Measurements from ENCODE around the gene WDR27.

WDR27 gene

DNA sequence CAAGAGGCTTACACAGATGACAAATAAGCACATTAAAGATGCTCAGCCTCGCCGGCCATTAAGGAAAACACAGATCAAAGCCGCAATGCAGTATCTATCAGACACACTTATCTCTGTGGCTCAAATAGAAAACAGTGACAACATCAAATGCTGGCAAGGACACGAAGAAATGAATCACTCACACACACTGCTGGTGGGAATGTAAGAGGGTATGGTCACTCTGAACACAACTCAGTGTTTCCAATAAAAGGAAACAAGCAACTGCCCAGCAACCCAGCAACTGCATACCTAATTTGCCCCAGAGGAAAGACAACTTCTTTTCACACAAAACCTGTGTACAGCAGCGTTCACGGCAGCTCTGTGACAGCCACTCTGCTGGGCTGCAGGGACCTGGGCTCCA, 155.8 kb downstream of the WDR27 start:
- no peak overlapping the region for H3K14ac ChIP-seq (ENCODE audit: low read length in 2 of 2)
- no peak overlapping the region for H4K91ac ChIP-seq (ENCODE audit: low read length)
- H3K36me3 ChIP-seq (ENCODE audit: control insufficient read depth in 1 of 2, insufficient read depth in 2 of 2, low read depth in 1 of 2, low read length in 2 of 2): no peaks in the 10 kb centered on the region
- H2BK12ac ChIP-seq (ENCODE audit: low read length in 2 of 2): no peak overlapping the region
- peak overlapping the region; percentile 6 for H3K9ac ChIP-seq (ENCODE audit: low read length)
- no peak overlapping the region for H4K8ac ChIP-seq (ENCODE audit: low read length)
- no peak overlapping the region for H2BK15ac ChIP-seq (ENCODE audit: low read depth, poor library complexity, severe bottlenecking)
- H3K4me2 ChIP-seq (ENCODE audit: low read length, poor library complexity, severe bottlenecking): no peak overlapping the region
- DNase-seq: no peak
- no peak overlapping the region for H2AFZ ChIP-seq (ENCODE audit: low read depth, low read length)
- H3K4me1 ChIP-seq (ENCODE audit: control insufficient read depth, insufficient read depth, low read depth, low read length): no peaks in the 10 kb centered on the region
- H2BK120ac ChIP-seq (ENCODE audit: low read depth, low read length): no peak overlapping the region
- H3K9me3 ChIP-seq (ENCODE audit: control insufficient read depth, low read length): peaks cover 12% of the 10 kb centered on the region
- H3K4me3 ChIP-seq (ENCODE audit: insufficient read depth in 1 of 2, low read depth in 1 of 2, low read length in 2 of 2): no peak overlapping the region
- no peak overlapping the region for H3K18ac ChIP-seq (ENCODE audit: low read depth in 1 of 2, low read length in 2 of 2)
- no peak overlapping the region for H2AK5ac ChIP-seq (ENCODE audit: low read length, severe bottlenecking)
- H2BK5ac ChIP-seq (ENCODE audit: low read depth, low read length, poor library complexity, severe bottlenecking): no peak overlapping the region
- H3K4ac ChIP-seq (ENCODE audit: low read depth in 1 of 2, low read length in 2 of 2): no peak overlapping the region
- WGBS: 94% methylated on average over 6 of the region's 6 CpGs
- H3K79me1 ChIP-seq (replicated peaks; ENCODE audit: low read length, poor library complexity, severe bottlenecking): no peaks in the 10 kb centered on the region
- no peak overlapping the region for H3K23ac ChIP-seq (ENCODE audit: low read length in 2 of 2)
- H3K27me3 ChIP-seq (ENCODE audit: control insufficient read depth in 1 of 2, insufficient read depth in 1 of 2, low read length in 2 of 2): no peaks in the 10 kb centered on the region
- H3K27ac ChIP-seq (ENCODE audit: low read length, poor library complexity, severe bottlenecking): no peak overlapping the region

DNA sequence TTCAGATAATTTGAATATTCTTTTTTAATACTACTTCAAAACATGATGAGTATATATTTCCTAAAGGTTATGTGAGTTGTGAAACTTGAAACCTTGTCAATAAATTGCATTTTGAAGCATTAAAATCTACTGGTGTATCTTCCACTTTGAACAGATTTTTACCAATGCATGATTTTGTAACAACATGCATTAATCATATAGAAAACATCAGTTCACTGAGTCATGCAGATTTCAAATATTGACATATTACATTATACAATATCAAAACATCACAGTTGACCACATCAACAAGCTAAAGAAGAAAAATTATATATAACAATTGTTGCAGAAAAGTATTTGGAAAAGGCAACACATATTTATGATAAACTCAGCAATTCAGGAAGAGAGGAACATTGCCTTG, 158.1 kb downstream of the WDR27 start:
- H2BK15ac ChIP-seq (ENCODE audit: low read depth, poor library complexity, severe bottlenecking): no peak overlapping the region
- H3K79me1 ChIP-seq (replicated peaks; ENCODE audit: low read length, poor library complexity, severe bottlenecking): no peaks in the 10 kb centered on the region
- no peak for DNase-seq

DNA sequence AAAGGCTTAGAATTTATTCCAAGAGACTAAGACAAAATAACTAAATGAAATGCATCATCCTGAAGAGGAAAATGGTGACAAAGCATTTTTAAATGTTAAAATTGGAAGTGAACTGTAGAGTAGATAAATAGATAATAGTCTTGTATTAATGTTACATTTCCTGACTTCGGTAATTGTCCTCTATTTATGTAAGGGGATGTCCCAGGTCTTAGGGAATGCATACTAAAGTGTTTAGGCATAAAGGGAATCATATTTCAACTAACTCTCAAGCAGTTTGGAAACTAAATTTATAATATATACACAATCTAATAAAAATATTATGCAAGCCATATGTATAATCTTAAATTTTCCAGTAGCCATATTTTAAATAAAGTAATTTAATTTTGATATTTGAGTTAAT, 159.3 kb downstream of the WDR27 start:
- peaks cover 3% of the 10 kb centered on the region for H3K9me3 ChIP-seq (ENCODE audit: control insufficient read depth, low read length)
- no peak overlapping the region for H2BK120ac ChIP-seq (ENCODE audit: low read depth, low read length)
- DNase-seq: no peak
- H3K18ac ChIP-seq (ENCODE audit: low read depth in 1 of 2, low read length in 2 of 2): no peak overlapping the region
- no peak overlapping the region for H3K4ac ChIP-seq (ENCODE audit: low read depth in 1 of 2, low read length in 2 of 2)
- H3K4me1 ChIP-seq (ENCODE audit: control insufficient read depth, insufficient read depth, low read depth, low read length): no peaks in the 10 kb centered on the region
- H3K23ac ChIP-seq (ENCODE audit: low read length in 2 of 2): no peak overlapping the region
- no peak overlapping the region for H2AFZ ChIP-seq (ENCODE audit: low read depth, low read length)
- H4K8ac ChIP-seq (ENCODE audit: low read length): no peak overlapping the region
- no peak overlapping the region for H2AK5ac ChIP-seq (ENCODE audit: low read length, severe bottlenecking)
- no peaks in the 10 kb centered on the region for H3K79me1 ChIP-seq (replicated peaks; ENCODE audit: low read length, poor library complexity, severe bottlenecking)
- H3K14ac ChIP-seq (ENCODE audit: low read length in 2 of 2): no peak overlapping the region
- H2BK12ac ChIP-seq (ENCODE audit: low read length in 2 of 2): no peak overlapping the region
- WGBS: no CpG with 5 or more reads among the region's 1 CpG
- no peak overlapping the region for H3K4me2 ChIP-seq (ENCODE audit: low read length, poor library complexity, severe bottlenecking)
- H3K27ac ChIP-seq (ENCODE audit: low read length, poor library complexity, severe bottlenecking): no peak overlapping the region
- H3K4me3 ChIP-seq (ENCODE audit: insufficient read depth in 1 of 2, low read depth in 1 of 2, low read length in 2 of 2): no peak overlapping the region
- H4K91ac ChIP-seq (ENCODE audit: low read length): no peak overlapping the region
- no peak overlapping the region for H3K9ac ChIP-seq (ENCODE audit: low read length)
- no peak overlapping the region for H2BK5ac ChIP-seq (ENCODE audit: low read depth, low read length, poor library complexity, severe bottlenecking)
- H3K36me3 ChIP-seq (ENCODE audit: control insufficient read depth in 1 of 2, insufficient read depth in 2 of 2, low read depth in 1 of 2, low read length in 2 of 2): no peaks in the 10 kb centered on the region
- H2BK15ac ChIP-seq (ENCODE audit: low read depth, poor library complexity, severe bottlenecking): no peak overlapping the region
- H3K27me3 ChIP-seq (ENCODE audit: control insufficient read depth in 1 of 2, insufficient read depth in 1 of 2, low read length in 2 of 2): no peaks in the 10 kb centered on the region

More for the DNA sequence above, 158.1 kb downstream of the WDR27 start:
- no peak overlapping the region for H3K14ac ChIP-seq (ENCODE audit: low read length in 2 of 2)
- no peak overlapping the region for H3K4ac ChIP-seq (ENCODE audit: low read depth in 1 of 2, low read length in 2 of 2)
- H3K27ac ChIP-seq (ENCODE audit: low read length, poor library complexity, severe bottlenecking): no peak overlapping the region
- no peak overlapping the region for H4K8ac ChIP-seq (ENCODE audit: low read length)
- no peak overlapping the region for H3K4me3 ChIP-seq (ENCODE audit: insufficient read depth in 1 of 2, low read depth in 1 of 2, low read length in 2 of 2)
- H3K36me3 ChIP-seq (ENCODE audit: control insufficient read depth in 1 of 2, insufficient read depth in 2 of 2, low read depth in 1 of 2, low read length in 2 of 2): no peaks in the 10 kb centered on the region
- no peak overlapping the region for H3K18ac ChIP-seq (ENCODE audit: low read depth in 1 of 2, low read length in 2 of 2)
- no peak overlapping the region for H2AFZ ChIP-seq (ENCODE audit: low read depth, low read length)
- no peak overlapping the region for H3K4me2 ChIP-seq (ENCODE audit: low read length, poor library complexity, severe bottlenecking)
- no peak overlapping the region for H3K9ac ChIP-seq (ENCODE audit: low read length)
- H4K91ac ChIP-seq (ENCODE audit: low read length): no peak overlapping the region
- H3K4me1 ChIP-seq (ENCODE audit: control insufficient read depth, insufficient read depth, low read depth, low read length): no peaks in the 10 kb centered on the region
- H3K27me3 ChIP-seq (ENCODE audit: control insufficient read depth in 1 of 2, insufficient read depth in 1 of 2, low read length in 2 of 2): no peaks in the 10 kb centered on the region
- no peak overlapping the region for H3K23ac ChIP-seq (ENCODE audit: low read length in 2 of 2)
- no peak overlapping the region for H2BK120ac ChIP-seq (ENCODE audit: low read depth, low read length)
- no peak overlapping the region for H2AK5ac ChIP-seq (ENCODE audit: low read length, severe bottlenecking)
- peaks cover 12% of the 10 kb centered on the region for H3K9me3 ChIP-seq (ENCODE audit: control insufficient read depth, low read length)
- no peak overlapping the region for H2BK5ac ChIP-seq (ENCODE audit: low read depth, low read length, poor library complexity, severe bottlenecking)
- H2BK12ac ChIP-seq (ENCODE audit: low read length in 2 of 2): no peak overlapping the region

DNA sequence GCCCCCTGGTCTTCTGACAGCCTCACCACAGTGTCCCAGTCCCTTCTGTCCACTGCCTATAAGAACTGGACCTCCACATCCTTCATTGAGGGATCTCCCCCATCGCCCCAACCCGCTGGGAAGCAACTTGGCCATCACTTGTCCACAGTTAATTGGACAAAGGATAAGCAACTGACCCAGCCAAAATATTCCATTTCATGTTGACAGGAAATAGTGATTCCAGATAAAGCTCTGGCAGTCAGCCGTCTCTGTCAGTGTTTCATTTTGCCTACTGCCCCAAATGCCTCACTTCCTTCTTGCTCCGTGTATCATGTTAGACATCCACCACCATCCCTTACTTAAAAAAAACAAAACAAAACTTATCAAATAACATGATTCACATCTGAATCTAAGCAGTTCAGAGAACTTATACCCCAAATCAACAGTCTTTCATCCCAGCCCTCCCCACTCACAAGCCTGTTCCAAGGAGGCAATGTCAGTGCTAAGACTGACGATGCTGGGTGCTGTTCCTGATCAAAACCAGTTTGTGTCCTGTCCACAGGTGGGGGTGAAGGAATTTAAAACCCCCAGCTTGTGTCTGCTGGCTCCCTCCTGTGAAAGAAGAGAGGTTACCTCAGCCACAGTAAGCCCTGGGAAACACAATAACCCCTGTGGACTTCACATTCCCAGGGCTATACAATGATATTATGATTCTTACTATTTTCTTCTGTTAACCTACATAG, 162.5 kb downstream of the WDR27 start:
- Histone ChIP-seq H2BK5ac (ENCODE audit: low read depth, low read length, poor library complexity, severe bottlenecking) (no peak overlapping the region), H3K4ac (ENCODE audit: low read depth in 1 of 2, low read length in 2 of 2) (no peak overlapping the region), H4K8ac (ENCODE audit: low read length) (no peak overlapping the region), H2BK12ac (ENCODE audit: low read length in 2 of 2) (no peak overlapping the region), H2BK15ac (ENCODE audit: low read depth, poor library complexity, severe bottlenecking) (no peak overlapping the region), H3K27me3 (ENCODE audit: control insufficient read depth in 1 of 2, insufficient read depth in 1 of 2, low read length in 2 of 2) (no peaks in the 10 kb centered on the region), H3K4me3 (ENCODE audit: insufficient read depth in 1 of 2, low read depth in 1 of 2, low read length in 2 of 2) (no peak overlapping the region), H3K4me1 (ENCODE audit: control insufficient read depth, insufficient read depth, low read depth, low read length) (no peaks in the 10 kb centered on the region), H3K79me1 (replicated peaks; ENCODE audit: low read length, poor library complexity, severe bottlenecking) (no peaks in the 10 kb centered on the region), H2BK120ac (ENCODE audit: low read depth, low read length) (no peak overlapping the region), H3K18ac (ENCODE audit: low read depth in 1 of 2, low read length in 2 of 2) (no peak overlapping the region), H3K9me3 (ENCODE audit: control insufficient read depth, low read length) (peaks cover 16% of the 10 kb centered on the region), H3K27ac (ENCODE audit: low read length, poor library complexity, severe bottlenecking) (no peak overlapping the region), H4K91ac (ENCODE audit: low read length) (no peak overlapping the region), H3K36me3 (ENCODE audit: control insufficient read depth in 1 of 2, insufficient read depth in 2 of 2, low read depth in 1 of 2, low read length in 2 of 2) (no peaks in the 10 kb centered on the region), H2AK5ac (ENCODE audit: low read length, severe bottlenecking) (no peak overlapping the region), H3K23ac (ENCODE audit: low read length in 2 of 2) (no peak overlapping the region), H3K14ac (ENCODE audit: low read length in 2 of 2) (no peak overlapping the region), H3K4me2 (ENCODE audit: low read length, poor library complexity, severe bottlenecking) (no peak overlapping the region), H2AFZ (ENCODE audit: low read depth, low read length) (no peak overlapping the region), H3K9ac (ENCODE audit: low read length) (peak overlapping the region; percentile 47)
- no peak for DNase-seq
- WGBS: 83% methylated on average over 5 of the region's 5 CpGs
